ENCODE data around the gene ARL8B.
"Not testable (repeated sequence)": the region's sequence is repeated elsewhere in the genome, so short reads cannot be mapped to it uniquely, and the experiment has no call there.

ARL8B gene

DNA sequence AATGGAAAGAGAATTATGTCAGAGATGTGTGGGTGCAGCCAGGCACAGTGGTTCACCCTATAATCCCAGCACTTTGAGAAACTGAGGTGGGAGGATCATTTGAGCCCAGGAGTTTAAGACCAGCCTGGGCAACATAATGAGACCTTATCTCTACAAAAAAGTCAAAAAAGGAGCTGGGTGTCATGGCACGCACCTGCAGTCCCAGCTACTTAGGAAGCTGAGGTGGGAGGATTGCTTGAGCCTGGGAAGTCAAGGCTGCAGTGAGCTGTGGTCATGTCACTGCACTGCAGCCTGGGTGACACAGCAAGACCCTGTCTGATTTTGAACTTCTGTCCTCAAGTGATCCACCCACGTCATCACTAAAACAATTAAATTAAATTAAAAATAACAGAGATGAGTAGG, 15.2 kb upstream of the ARL8B start:
- DNase-seq; intact Hi-C loops (cut with DNase I): not testable (repeated sequence)

DNA sequence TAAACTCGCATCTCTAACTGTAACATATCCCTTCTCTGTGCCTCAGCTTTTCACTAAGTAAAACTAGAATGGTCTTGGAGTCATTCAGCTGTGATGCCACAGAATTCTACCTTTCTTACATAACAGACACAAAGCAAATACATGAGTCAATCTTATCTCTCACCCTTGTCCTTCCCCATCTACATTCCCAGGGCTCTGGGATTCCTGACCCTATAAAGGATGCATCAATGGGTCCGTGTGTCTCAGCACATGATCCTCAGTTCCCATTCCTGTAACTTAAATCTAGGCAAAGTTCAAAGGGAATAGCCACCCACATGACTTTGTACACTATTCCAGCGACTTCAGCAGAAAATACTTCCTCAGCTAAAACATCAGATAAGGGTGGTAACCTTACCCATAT, 11.8 kb upstream of the ARL8B start:
- DNase-seq = no peak
- intact Hi-C loops (cut with DNase I) = no loop called here

DNA sequence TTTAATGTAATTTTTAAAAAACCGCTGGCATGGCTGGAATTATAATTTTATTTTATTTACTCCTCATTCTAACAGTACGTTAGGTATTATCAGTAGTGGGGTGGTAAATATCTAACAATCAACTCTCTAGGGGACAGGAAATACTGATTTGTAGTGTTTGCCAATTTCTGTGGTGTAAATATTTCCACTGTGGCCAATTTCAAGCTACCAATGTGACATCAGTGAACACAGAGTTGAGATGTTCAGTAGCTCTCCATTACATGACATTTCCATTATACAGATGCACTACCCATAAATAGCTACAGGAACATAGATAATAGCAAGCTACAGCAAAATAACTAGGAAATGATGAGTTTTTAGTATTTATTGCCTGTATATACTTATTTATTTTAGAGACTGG, 10.0 kb upstream of the ARL8B start:
- DNase-seq = no peak
- intact Hi-C loops (cut with DNase I) = no loop called here

DNA sequence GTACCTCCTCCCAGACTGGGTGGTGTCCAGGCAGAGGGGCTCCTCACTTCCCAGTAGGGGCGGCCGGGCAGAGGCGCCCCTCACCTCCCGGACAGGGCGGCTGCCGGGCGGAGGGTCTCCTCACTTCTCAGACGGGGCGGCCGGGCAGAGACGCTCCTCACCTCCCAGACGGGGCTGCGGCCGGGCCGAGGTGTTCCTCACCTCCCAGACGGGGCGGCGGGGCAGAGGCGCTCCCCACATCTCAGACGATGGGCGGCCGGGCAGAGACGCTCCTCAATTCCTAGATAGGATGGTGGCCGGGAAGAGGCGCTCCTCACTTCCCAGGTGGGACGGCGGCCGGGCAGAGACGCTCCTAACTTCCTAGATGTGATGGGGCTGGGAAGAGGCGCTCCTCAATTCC, 8.4 kb upstream of the ARL8B start:
- DNase-seq; intact Hi-C loops (cut with DNase I): not testable (repeated sequence)

DNA sequence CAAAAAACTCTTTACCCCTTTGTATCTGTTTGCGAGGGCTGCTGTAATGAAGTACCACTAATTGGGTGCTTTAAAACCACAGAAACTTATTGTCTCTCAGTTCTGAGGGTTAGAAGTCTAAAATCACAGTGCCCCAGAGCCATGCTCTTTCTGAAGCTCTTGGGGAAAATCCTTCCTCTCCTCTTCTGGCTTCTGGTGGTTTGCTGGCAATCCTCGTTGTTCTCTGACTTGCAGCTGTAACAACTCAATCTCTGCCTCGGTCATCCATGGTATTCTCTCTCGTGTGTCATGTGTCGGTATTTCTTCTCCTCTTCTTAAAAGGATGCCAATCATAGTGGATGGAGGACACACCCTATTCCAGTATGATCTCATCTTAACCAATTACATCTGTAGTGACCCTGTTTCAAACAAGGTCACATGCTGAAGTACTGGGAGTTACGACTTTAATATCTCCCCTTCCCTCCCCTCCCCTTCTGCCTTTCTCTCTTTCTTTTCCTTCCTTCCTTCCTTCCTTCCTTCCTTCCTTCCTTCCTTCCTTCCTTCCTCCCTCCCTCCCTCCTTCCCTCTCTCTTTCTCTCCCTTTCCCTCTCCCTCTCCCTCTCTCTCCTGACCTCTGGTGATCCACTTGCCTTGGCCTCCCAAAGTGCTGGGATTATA, 6.5 kb upstream of the ARL8B start:
- DNase-seq = no peak
- intact Hi-C loops (cut with DNase I) = no loop called here

DNA sequence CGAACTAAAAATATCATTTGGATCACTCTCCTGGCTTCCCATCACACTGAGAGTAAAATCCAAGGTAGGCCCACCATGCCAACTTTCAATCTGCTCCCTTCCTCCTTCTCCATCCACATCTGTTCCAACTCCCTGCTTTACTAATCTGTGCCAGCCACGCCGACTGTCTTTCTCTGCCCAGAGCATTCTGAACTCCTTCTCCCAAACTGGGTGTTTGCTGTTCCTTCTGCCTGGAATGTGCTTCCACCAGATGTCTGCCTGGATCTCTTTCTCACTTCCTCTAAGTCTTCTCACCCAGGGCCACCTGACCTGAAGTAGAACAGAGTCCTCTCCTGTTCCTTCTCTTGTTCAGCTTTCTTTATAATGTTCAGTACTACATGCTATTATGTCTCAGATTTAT, 5.6 kb upstream of the ARL8B start:
- intact Hi-C loops (cut with DNase I) = no loop called here
- DNase-seq = peak in 6 of 10 donors; percentile 19 to 86 (median 44)

DNA sequence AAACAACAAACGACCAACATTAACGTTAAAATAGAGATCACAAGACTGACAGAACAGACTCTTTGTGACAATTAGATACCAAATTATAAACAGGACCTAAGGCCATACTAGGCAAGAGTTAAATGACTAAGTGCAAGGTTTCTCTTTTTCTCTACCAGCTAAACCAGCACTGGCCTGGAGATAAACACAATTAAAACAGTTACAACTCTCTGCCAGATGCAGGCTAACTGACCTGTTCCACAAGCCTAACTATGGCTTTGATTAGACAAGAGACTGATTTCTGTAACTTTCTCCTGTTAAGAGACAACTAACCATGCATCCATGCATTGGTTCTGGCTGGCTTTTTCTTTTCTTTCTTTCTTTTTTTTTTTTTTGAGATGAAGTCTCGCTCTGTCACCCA, 1.6 kb upstream of the ARL8B start:
- intact Hi-C loops (cut with DNase I) = loop anchor here (5.0 kb wide), 1 partner anchor 408 kb away; no protein-coding TSS in a partner anchor
- DNase-seq = no peak

DNA sequence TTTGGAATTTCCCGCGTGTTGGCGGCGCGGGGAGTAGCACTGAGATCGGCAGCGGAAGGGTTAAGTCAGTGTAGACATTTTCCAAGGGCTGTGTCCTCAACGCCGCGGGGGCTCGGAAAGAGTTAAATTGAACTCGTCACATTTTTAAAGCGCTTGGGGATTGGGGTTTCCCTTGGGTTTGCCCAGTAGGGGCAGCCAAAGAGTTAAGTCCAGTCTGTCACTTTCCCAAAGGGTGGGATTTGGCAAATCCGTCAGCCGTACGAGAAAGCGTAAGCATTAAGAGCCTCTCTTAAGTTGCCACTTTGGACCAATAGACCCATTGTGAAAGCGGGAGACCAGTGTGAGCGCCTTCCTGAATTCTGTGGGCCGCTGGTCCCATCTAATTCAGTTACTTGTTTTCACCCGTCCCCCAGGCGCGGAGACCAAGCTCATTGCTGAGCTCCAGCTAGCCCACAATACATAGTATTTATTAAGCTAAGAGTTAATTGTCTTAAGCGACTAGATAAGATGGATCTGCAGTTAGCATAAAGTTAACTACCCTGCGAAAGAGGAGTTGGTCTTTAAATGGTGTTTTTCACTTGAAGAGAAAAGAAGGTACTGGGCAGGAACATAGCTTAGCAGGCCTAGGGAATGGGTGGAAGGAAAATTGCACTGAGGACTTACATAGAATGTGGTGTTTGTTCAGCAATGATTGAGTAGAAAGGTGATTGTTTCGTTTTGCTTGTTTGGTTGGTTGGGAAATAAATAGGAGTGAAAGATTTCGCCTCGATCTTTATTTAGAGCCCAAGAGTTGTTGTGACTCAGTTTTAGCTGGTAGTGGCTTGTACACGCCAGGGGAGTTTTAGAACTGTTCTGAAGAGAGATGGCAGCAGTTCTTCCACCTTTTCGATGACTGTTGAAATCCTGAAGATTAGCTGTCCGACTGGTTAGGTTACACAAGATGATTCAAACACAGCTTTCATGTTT, 932 bp downstream of the ARL8B start:
- peak in 5 of 10 donors; percentile 6 to 79 (median 22) for DNase-seq
- intact Hi-C loops (cut with DNase I) = loop anchor here (1.0 to 5.0 kb wide), 2 partner anchors 64 to 411 kb away; partner anchors contain the start of gene EDEM1

DNA sequence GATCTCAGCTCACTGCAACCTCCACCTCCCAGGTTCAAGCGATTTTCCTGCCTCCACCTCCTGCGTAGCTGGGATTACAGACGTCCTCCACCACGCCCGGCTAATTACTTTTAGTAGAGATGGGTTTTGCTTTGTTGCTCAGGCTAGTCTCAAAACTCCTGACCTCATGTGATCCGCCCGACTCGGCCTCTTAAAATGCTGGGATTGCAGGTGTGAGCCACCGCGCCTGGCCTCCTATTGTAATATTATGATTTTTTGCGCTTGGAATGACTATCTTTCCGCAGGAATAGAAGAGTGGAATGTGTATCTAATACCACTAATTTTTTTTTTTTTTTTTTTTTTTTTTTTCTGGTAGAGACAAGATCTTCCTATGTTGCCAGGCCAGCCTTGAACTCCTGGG, 1.8 kb downstream of the ARL8B start:
- DNase-seq = no peak
- intact Hi-C loops (cut with DNase I) = loop anchor here (5.0 kb wide), 1 partner anchor 412 kb away; no protein-coding TSS in a partner anchor

DNA sequence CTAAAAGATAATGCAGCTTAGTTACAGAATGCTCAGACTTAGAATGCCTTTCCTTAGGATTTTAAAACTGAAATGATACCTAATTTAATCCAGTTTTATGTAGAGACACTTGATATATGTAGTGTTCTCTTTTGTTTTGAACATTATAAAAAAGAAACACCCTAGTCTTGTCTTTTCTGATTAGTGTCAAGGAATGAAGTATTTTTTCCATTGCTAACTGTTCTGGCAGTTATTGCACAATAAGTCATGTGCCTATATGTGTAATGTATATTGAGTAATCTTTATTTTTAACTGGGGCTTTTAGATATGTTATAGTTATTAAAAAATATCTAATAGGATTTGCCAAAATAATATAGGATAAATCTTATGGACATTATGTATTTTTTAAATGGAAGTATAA, 4.5 kb downstream of the ARL8B start:
- no peak for DNase-seq
- intact Hi-C loops (cut with DNase I) = no loop called here

DNA sequence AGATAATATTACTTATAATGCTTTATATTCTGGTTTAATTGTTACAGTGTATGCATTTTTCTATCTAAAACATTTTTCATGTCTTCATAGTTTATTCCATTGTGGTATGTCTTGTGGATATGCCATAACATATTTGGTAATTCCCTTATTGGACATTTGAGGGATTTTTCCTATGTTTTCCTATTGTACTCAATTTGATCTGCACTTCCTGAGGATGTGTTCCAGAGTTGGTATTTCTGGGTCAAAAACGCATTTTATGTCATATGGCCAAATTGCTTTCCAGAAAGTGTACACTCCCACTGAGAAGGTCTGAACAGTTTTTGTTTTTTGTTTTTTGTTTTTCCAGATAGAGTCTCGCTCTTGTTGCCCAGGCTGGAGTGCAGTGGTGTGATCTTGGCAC, 6.8 kb downstream of the ARL8B start:
- no peak for DNase-seq
- intact Hi-C loops (cut with DNase I) = no loop called here

DNA sequence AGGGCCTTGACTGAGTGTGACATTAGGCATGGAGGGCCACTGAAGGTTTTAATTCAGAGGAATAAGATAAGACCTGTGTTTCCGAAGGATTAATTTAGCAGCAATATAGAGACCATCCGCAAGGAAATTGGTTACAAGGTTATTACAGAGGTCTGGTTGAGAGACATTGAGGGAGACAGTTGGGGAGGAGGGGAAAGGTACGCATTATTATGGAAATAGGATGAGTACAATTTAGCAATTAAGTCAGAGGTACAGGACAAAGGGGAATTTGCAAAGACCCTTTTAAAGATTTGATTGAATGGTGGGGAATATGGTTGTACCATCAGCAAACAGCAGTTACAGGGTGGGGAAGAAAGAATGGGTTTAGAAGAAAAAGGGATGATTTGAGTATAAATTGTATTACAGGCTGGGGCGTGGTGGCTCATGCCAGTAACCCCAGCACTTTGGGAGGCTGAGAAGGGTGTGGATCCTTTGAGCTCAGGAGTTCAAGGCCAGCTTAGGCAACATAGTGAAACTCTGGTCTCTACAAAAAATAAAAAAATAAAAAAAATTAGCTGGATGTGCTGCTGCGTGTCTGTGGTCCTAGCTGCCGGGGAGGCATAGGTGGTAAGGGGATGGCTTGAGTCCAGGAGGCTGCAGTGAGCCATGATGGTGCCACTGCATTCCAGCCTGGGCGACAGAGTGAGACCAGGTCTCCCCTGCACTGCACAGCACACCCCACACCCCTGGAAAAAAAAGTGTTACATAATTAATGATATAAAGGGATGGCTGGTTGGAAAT, 11.3 kb downstream of the ARL8B start:
- intact Hi-C loops (cut with DNase I) = no loop called here
- DNase-seq = no peak

DNA sequence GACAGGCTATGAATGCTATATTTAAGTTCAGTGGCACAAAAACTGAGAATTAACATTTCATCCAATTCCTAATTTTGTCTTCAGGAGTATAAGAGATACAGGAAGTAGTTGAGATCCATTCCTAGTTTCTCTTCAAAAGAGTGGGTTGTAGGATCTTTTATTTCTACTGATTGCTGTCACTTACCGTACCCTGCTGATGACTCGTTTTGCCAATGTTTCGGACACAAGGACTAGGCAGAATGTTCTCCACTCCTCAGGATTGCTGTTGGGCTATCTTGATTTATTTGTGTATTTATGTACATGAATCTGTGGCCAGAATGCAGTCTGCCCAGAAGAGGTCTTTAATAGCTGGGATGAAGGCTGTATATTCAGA, 11.9 kb downstream of the ARL8B start:
- no peak for DNase-seq
- intact Hi-C loops (cut with DNase I) = no loop called here

DNA sequence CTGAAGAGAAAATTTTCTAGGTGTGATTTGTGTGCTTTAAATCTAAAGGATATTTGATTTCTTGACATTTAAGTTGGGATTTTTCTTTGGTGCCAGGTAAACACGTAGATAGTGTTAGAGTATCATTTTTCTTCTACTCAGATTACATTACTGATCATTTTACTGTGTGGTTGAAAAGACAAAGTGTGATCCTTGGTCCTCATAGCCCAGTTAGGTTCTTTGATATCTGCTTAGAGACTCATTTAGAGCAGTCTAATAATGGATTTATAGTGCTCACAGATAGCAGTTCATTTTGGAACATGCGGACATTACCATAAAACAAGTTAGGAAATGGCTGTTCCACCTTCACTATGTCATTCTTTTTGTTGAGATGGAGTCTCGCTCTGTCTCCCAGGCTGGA, 12.4 kb downstream of the ARL8B start:
- intact Hi-C loops (cut with DNase I) = no loop called here
- no peak for DNase-seq

DNA sequence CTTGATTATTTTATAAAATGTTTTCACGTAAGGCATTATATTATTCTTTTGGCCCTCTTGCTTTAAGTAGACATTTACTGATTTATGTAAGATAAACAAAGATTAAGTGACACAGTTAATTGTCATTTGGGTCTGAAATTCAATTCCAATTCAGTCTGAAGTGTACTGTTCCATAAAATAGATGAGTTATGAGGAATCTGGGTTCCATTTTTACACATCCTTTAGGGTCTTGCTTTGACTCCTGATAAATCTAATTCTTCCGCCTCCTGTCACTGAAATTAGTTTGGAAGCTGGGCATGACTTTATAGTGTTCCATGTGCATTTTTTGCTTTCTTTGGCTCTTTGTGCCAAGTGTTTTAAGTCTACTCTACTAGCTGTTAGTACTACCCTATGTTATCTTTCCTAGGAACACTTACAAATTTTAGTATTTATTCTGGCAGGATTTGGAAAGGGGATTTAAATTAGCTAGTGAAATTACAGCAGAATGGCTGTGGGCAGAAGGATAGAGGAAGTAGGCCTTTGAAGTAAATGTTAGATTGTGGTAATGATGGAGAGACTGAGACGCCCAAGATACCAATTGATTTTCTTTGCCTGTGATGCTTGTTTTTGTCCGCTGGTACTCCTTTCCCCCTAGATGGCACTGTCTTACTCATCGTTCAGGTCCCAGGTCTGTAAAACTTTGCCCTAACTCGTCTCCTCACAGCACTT, 14.3 kb downstream of the ARL8B start:
- intact Hi-C loops (cut with DNase I) = no loop called here
- no peak for DNase-seq

DNA sequence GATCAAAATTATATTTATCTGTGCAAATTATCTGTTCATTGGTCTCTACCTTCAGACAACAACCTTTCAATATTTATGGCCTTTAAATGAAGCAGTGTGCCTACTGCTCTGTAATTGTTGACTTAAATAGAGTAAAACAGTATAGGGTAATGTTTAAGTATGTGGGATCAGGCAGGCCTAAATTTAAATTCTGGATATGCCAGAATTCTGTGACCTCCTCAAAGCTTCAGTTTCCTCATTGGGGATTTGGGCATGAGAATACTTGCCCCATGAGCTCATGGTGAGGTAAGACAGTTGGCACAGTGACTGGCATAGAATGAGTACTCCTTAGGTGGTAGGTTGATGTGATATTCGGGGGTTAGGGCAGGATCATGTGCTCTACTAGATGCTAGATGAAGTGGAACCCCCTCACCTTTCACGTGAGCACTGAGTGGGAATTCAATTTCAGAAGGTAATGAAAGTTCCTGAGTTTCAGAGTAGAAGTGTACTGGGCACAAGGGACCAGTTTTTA, 14.9 kb downstream of the ARL8B start:
- intact Hi-C loops (cut with DNase I) = no loop called here
- DNase-seq = no peak

DNA sequence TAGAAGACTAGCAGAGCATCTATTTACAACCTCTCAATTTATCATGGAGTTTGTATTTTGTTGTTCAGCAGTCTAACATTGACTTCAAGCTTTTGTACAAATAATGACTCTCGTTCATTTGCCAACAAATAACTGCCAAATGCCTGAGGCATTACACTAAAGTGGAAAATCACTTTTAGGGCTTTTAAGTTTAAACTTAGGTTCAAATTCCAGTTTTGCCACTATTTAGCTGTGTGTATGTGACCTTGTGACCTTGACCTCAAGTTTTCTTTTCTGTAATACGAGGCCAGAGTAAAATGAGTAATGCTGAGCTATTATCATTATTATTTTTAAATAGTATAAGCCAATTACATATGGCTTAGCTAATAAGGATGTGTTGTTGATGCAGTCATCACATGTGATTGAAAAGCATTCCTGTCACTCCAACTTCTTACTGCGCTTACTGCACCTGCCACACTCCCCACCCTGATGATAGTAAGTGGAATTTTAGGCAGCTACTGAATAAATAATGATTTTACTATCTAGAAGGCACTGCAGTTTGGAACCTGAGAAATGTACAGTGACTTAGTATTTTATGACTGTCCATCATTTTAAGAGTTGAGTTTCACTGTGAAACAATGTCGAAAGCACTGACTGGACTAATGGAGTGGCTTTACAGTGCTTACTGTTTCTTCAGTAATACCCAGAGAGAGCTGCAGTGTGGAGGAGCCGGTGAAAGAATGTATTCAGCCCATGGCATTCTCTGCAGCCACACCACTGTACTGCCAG, 16.3 kb downstream of the ARL8B start:
- DNase-seq = no peak
- intact Hi-C loops (cut with DNase I) = no loop called here

DNA sequence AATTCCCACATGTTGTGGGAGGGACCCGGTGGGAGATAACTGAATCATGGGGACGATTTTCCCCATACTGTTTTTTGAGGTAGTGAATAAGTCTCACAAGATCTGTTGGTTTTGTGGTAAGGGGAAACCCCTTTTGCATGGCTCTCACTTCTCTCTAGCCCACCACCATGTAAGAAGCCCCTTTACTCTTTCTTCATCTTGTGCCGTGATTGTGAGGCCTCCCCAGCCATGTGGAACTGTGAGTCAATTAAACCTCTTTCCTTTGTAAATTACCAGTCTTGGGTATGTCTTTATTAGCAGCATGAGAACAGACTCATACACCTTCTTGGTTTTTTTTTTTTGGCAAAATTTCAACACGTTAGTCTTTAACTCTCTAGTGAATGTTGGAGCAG, 18.1 kb downstream of the ARL8B start:
- intact Hi-C loops (cut with DNase I) = no loop called here
- no peak for DNase-seq

DNA sequence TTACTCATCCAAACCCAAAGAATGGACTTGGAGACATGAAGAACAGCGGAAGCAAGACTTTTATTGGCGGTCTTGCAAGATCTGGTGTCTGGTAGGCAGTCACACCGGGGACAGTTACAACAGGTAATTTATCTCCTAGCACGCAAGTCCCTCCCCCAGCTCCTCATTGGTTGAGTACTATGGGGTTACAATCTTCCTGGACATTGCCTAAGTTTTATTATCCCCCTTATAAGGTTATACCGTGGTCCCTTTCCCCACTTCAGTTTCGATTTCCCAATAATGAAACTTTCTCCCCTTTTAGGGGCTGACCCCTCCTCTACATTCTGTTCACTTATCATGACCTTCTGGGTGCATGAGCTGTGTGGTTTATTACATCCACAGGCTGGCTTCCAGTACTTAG, 18.7 kb downstream of the ARL8B start:
- intact Hi-C loops (cut with DNase I) = no loop called here
- no peak for DNase-seq

Measured in posterior cingulate gyrus (tissue), 11 donors.